H9 (cell line): ENCODE results near the gene TNFSF13B. TPM values are rescaled to one million over a fixed set of nuclear protein-coding genes. Genes with fewer than 3 reads are reported as not detected.

ENCODE experiments used
- DNase-seq: peaks from one replicate; pipeline ENCODE4 v3.0.0-alpha.2; 2017
- H2AFZ ChIP-seq: one replicate; pipeline ENCODE4 v1.6.1; 2013; ENCODE audit warnings: mild to moderate bottlenecking, low read length, control low read depth, moderate library complexity
- H2AK5ac ChIP-seq: 2 replicates; pipeline ENCODE4 v1.6.1; 2013; ENCODE audit warnings: low read length, control low read depth, mixed read lengths; ENCODE audit not compliant: insufficient read length
- H2BK120ac ChIP-seq: one replicate; pipeline ENCODE4 v1.6.1; 2013; ENCODE audit warnings: low read depth, mild to moderate bottlenecking, low read length, control low read depth, inconsistent platforms; ENCODE audit not compliant: poor library complexity, severe bottlenecking
- H2BK12ac ChIP-seq: 2 replicates; pipeline ENCODE4 v1.6.1; 2013; ENCODE audit warnings: low read length, control low read depth, mixed read lengths, low read depth; ENCODE audit not compliant: insufficient read length
- H2BK15ac ChIP-seq: 2 replicates; pipeline ENCODE4 v1.6.1; 2013; ENCODE audit warnings: low read depth, low read length, control low read depth
- H2BK20ac ChIP-seq: one replicate; pipeline ENCODE4 v1.6.1; 2013; ENCODE audit warnings: low read depth, mild to moderate bottlenecking, low read length, control low read depth, inconsistent platforms; ENCODE audit not compliant: poor library complexity, severe bottlenecking
- H2BK5ac ChIP-seq: 2 replicates; pipeline ENCODE4 v1.6.1; 2013; ENCODE audit warnings: low read length, control low read depth, mixed read lengths; ENCODE audit not compliant: insufficient read length
- H3K14ac ChIP-seq: 2 replicates; pipeline ENCODE4 v1.6.1; 2013; ENCODE audit warnings: low read length, control low read depth; ENCODE audit not compliant: insufficient read depth
- H3K18ac ChIP-seq: 2 replicates; pipeline ENCODE4 v1.6.1; 2013; ENCODE audit warnings: low read depth, mild to moderate bottlenecking, mixed read lengths, low read length, control low read depth; ENCODE audit not compliant: insufficient read length
- H3K23ac ChIP-seq: 2 replicates; pipeline ENCODE4 v1.6.1; 2013; ENCODE audit warnings: low read length, control low read depth, mixed read lengths, low read depth; ENCODE audit not compliant: insufficient read length
- H3K23me2 ChIP-seq: 2 replicates; pipeline ENCODE4 v1.6.1; 2013; ENCODE audit warnings: low read depth, mild to moderate bottlenecking, mixed read lengths, low read length, control low read depth; ENCODE audit not compliant: insufficient read length, poor library complexity, severe bottlenecking
- H3K27ac ChIP-seq: 2 replicates; pipeline ENCODE4 v1.5.1; 2013; ENCODE audit warnings: low read length, control low read depth, mixed read lengths, low read depth; ENCODE audit not compliant: insufficient read length
- H3K27me3 ChIP-seq: 2 replicates; pipeline ENCODE4 v1.6.1; 2013; ENCODE audit warnings: low read length, control low read depth, inconsistent platforms; ENCODE audit not compliant: insufficient read depth
- H3K4ac ChIP-seq: 2 replicates; pipeline ENCODE4 v1.6.1; 2013; ENCODE audit warnings: low read depth, mild to moderate bottlenecking, control low read depth, inconsistent platforms, low read length, moderate library complexity
- H3K4me1 ChIP-seq: 2 replicates; pipeline ENCODE4 v1.6.1; 2013; ENCODE audit warnings: low read length, control low read depth, inconsistent platforms; ENCODE audit not compliant: insufficient read depth
- H3K4me2 ChIP-seq: 2 replicates; pipeline ENCODE4 v1.6.1; 2013; ENCODE audit warnings: low read length, control low read depth, mixed read lengths; ENCODE audit not compliant: insufficient read length, insufficient read depth
- H3K56ac ChIP-seq: 2 replicates; pipeline ENCODE4 v1.6.1; 2013; ENCODE audit warnings: low read depth, mild to moderate bottlenecking, mixed read lengths, low read length, control low read depth; ENCODE audit not compliant: insufficient read length
- H3K79me1 ChIP-seq: 2 replicates; pipeline ENCODE4 v1.6.1; 2013; ENCODE audit warnings: low read depth, mild to moderate bottlenecking, moderate library complexity, low read length, control low read depth, inconsistent platforms; ENCODE audit not compliant: insufficient read depth, poor library complexity, severe bottlenecking
- H3K79me2 ChIP-seq: 2 replicates; pipeline ENCODE4 v1.6.1; 2013; ENCODE audit warnings: low read length, control low read depth, inconsistent platforms; ENCODE audit not compliant: insufficient read depth
- H3K9ac ChIP-seq: 2 replicates; pipeline ENCODE4 v1.6.1; 2013; ENCODE audit warnings: low read length, control low read depth, mixed read lengths; ENCODE audit not compliant: insufficient read length; ENCODE audit errors: extremely low read depth
- H3K9me3 ChIP-seq: one replicate; pipeline ENCODE4 v1.6.1; 2013; ENCODE audit warnings: low read depth, low read length, inconsistent platforms; ENCODE audit not compliant: control insufficient read depth
- H3T11ph ChIP-seq: one replicate; pipeline ENCODE4 v1.6.1; 2013; ENCODE audit warnings: mild to moderate bottlenecking, low read length, control low read depth, inconsistent platforms
- H4K20me1 ChIP-seq: one replicate; pipeline ENCODE4 v1.6.1; 2013; ENCODE audit not compliant: control insufficient read depth, insufficient read length, insufficient read depth
- H4K5ac ChIP-seq: 2 replicates; pipeline ENCODE4 v1.6.1; 2013; ENCODE audit warnings: low read depth, mild to moderate bottlenecking, mixed read lengths, low read length, control low read depth; ENCODE audit not compliant: insufficient read length
- H4K8ac ChIP-seq: replicated peaks from 2 replicates; pipeline ENCODE4 v1.6.1; 2013; ENCODE audit warnings: low read length, control low read depth, mixed read lengths, low read depth; ENCODE audit not compliant: insufficient read length
- H4K91ac ChIP-seq: 2 replicates; pipeline ENCODE4 v1.6.1; 2013; ENCODE audit warnings: low read depth, mild to moderate bottlenecking, moderate library complexity, mixed read lengths, low read length, control low read depth; ENCODE audit not compliant: insufficient read length
- H3K27ac Mint-ChIP-seq, 3 experiments: 2 replicates in 2 of 3; 3 replicates in 1 of 3; pipeline ENCODE4 v1.8.0; 2020 to 2021; ENCODE audit warnings: mixed read lengths in 3 of 3, mild to moderate bottlenecking in 1 of 3, moderate library complexity in 1 of 3
- H3K27me3 Mint-ChIP-seq: 2 replicates; pipeline ENCODE4 v1.8.0; 2021; ENCODE audit warnings: low read depth, mild to moderate bottlenecking, moderate library complexity, mixed read lengths
- H3K36me3 Mint-ChIP-seq, 3 experiments: 2 replicates in 2 of 3; 3 replicates in 1 of 3; pipeline ENCODE4 v1.8.0; 2020 to 2021; ENCODE audit warnings: low read depth in 3 of 3, mixed read lengths in 3 of 3; ENCODE audit not compliant: insufficient read depth in 1 of 3
- H3K4me1 Mint-ChIP-seq, 2 experiments: 2 replicates each; pipeline ENCODE4 v1.8.0; 2020; ENCODE audit warnings: mixed read lengths in 2 of 2
- H3K4me3 Mint-ChIP-seq, 2 experiments: 2 replicates in 1 of 2; 3 replicates in 1 of 2; pipeline ENCODE4 v1.8.0; 2020 to 2021; ENCODE audit warnings: mild to moderate bottlenecking in 2 of 2, mixed read lengths in 2 of 2, moderate library complexity in 1 of 2
- H3K9me3 Mint-ChIP-seq, 2 experiments: 2 replicates in 1 of 2; 3 replicates in 1 of 2; pipeline ENCODE4 v1.8.0; 2020; ENCODE audit warnings: mild to moderate bottlenecking in 2 of 2, mixed read lengths in 2 of 2, moderate library complexity in 1 of 2
- WGBS: extraction: QIAGEN DNeasy Blood & Tissue Kit; methylation state at CpG from one replicate; pipeline ENCODE4 v1.1.7; 2013; ENCODE audit warnings: missing lambda C conversion rate, low lambda C conversion rate, mixed read lengths; ENCODE audit not compliant: insufficient read length; ENCODE audit errors: extremely low coverage; 5-methylcytosine and 5-hydroxymethylcytosine counted together
- total RNA-seq: library from RNA; stranded (reverse); gene quantifications from 2 replicates; pipeline ENCODE4 v1.2.1, GENCODE V29; 2021
- TF ChIP-seq, protein P1 (sequence below): fragments of 200-600 bp; sonication (generic); conservative IDR thresholded peaks from 3 replicates; pipeline ENCODE4 v1.8.0; 2021; ENCODE audit warnings: antibody characterized with exemption, mild to moderate bottlenecking

Gene TNFSF13B
- total RNA-seq, 1 experiment from 2014 or later = 0.31 TPM

DNA sequence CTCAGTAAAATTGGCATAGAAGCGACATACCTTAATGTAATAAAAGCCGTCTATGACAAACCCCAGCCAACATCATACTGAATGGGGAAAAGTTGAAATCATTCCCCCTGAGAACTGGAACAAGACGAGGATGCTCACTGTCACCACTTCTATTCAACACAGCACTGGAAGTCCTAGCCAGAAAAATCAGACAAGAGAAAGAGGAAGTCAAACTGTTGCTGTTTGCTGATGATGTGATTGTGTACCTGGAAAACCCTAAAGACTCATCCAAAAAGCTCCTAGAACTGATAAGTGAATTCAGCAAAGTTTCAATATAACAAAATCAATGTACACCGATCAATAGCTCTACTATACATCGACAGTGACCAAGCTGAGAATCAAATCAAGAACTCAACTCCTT, 63.3 kb downstream of the TNFSF13B start:
- H3K4me1 ChIP-seq = no peaks in the 10 kb centered on the region; the same call in 1 of the 2 replicates
- no peak overlapping the region for H3K23ac ChIP-seq
- no peaks in the 10 kb centered on the region for H3K23me2 ChIP-seq
- H3T11ph ChIP-seq = no peak overlapping the region
- 0 out of 7 replicates have a peak, but pooled peaks cover 0 to 3% (median 0%) of the 10 kb centered on the region in 3 experiments for H3K36me3 Mint-ChIP-seq
- no peaks in the 10 kb centered on the region for H4K20me1 ChIP-seq
- peaks cover 3 to 5% of the 10 kb centered on the region in 2 experiments; a peak in 2 of 5 replicates for H3K9me3 Mint-ChIP-seq
- H3K18ac ChIP-seq = no peak overlapping the region
- H2AFZ ChIP-seq = no peak overlapping the region
- no peak overlapping the region for H2BK15ac ChIP-seq
- no peak overlapping the region for H3K56ac ChIP-seq
- no peak overlapping the region for H4K5ac ChIP-seq
- no peak overlapping the region for H3K14ac ChIP-seq
- H3K4me3 Mint-ChIP-seq = no peak overlapping the region
- no peak overlapping the region for H3K4me2 ChIP-seq
- H4K91ac ChIP-seq = no peak overlapping the region
- no peak overlapping the region for H3K9ac ChIP-seq
- no peaks in the 10 kb centered on the region for H3K79me1 ChIP-seq
- H3K27me3 ChIP-seq = no peaks in the 10 kb centered on the region
- no CpG with 5 or more reads among the region's 5 CpGs for WGBS
- TF ChIP-seq, protein P1, sequence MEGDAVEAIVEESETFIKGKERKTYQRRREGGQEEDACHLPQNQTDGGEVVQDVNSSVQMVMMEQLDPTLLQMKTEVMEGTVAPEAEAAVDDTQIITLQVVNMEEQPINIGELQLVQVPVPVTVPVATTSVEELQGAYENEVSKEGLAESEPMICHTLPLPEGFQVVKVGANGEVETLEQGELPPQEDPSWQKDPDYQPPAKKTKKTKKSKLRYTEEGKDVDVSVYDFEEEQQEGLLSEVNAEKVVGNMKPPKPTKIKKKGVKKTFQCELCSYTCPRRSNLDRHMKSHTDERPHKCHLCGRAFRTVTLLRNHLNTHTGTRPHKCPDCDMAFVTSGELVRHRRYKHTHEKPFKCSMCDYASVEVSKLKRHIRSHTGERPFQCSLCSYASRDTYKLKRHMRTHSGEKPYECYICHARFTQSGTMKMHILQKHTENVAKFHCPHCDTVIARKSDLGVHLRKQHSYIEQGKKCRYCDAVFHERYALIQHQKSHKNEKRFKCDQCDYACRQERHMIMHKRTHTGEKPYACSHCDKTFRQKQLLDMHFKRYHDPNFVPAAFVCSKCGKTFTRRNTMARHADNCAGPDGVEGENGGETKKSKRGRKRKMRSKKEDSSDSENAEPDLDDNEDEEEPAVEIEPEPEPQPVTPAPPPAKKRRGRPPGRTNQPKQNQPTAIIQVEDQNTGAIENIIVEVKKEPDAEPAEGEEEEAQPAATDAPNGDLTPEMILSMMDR = no peak
- no peak overlapping the region for H2BK120ac ChIP-seq
- H2BK20ac ChIP-seq = no peak overlapping the region
- H2AK5ac ChIP-seq = no peak overlapping the region
- no peaks in the 10 kb centered on the region for H3K79me2 ChIP-seq
- H4K8ac ChIP-seq = no peak overlapping the region
- DNase-seq = no peak
- H3K4ac ChIP-seq = no peak overlapping the region
- H3K27me3 Mint-ChIP-seq = peaks cover 2% of the 10 kb centered on the region; the same call in 1 of the 2 replicates
- no peak overlapping the region for H2BK12ac ChIP-seq
- no peak overlapping the region for H3K27ac ChIP-seq
- no peaks in the 10 kb centered on the region for H3K9me3 ChIP-seq
- no peak overlapping the region for H2BK5ac ChIP-seq
- H3K4me1 Mint-ChIP-seq = peaks cover 22 to 29% of the 10 kb centered on the region in 2 experiments
- H3K27ac Mint-ChIP-seq = no peak overlapping the region
